Stimulated activated naive CD4-positive, alpha-beta T cell treated with Interleukin-2 at 50 U/mL for 16 hours (primary cell): ENCODE measurements around the gene RNF217.
"Not testable (repeated sequence)": the region's sequence is repeated elsewhere in the genome, so short reads cannot be mapped to it uniquely, and the experiment has no call there.

ENCODE experiments used
- DNase-seq: peaks from one replicate; lab custom pipeline; 2025; lab: John Stamatoyannopoulos, UW

Gene RNF217

GRCh38 chr6:124962639-124963415, 590 bp downstream of the RNF217 start:
- DNase-seq, result no peak

DNA sequence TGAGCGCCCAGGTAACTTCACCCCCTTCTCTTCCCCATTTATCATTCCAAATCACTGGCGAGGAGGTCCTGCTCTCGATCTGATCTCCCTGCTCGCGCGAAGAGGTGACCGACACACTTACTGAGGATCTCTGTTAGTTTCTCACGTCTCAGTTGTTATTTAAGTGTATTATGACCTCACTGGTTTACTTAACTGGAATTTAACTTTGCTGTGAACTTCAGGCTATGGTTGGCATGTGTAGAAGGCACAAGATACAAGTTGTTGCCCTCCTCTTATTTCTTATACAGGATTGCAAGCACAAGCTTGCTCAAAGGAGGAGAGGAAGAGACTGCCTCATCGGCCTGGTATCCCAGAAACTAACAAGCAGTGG, 1.2 kb downstream of the RNF217 start:
- DNase-seq, result no peak

DNA sequence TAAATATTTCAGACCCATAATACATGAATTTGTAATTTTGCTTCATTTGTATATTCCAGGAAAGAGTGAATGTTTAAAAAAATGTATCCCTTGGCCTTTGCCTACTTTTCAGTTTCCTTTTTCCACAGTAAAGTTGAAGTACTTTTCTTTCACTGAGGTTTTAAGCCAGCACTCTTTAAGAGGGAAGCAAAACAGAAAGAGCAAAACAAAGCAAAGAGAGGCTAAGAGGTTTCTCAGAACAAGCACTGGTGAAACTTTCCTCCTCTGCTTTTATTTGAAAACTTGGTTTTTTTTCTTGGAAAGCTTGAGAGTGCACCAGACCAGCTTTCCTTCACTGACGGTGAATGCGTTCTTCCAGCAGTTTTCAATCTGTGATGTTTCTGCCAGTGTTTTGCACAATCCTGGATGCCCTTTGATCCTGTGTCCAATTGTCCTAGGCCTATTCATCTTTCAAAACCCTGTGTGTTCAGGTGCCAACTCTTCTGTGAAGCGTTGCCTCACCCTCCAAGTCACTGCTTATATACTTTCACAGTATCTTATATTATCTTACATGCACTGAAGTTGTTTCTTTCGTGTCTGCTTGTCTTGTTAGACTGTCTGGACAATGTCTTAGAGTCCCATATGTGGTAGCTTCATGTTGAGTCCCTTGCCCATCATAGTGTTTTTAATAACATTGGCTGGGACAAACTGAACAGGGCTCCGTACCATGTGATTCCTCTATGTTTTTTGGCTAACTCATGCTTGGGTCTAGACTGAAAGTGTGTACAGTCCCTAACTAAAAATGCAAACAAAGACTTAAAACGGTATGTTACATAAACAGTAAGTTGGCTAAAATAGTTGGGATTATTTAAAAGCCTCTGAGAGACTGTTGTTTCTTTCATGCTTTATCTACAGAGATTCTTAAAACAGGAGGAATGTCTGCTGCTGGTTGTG, 1.9 kb downstream of the RNF217 start:
- no peak for DNase-seq

DNA sequence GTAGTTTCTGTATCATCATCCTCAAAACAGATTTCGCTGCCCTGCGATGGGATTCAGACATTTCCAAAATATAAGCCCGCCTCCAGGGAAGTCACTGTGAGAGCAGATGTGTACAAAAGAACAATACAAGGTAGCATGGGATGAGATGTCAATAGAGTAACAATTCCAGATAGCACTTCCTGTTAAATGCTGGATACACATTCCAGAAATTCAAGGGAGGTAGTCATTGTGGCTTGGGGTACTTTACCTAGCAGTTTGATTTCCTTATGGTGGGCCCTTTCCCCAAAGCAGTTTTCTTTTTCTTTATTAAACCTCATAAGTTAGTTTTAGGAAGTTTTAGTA, 2.5 kb downstream of the RNF217 start:
- DNase-seq, result no peak

GRCh38 chr6:124965424-124965850, 3.2 kb downstream of the RNF217 start:
- not testable (repeated sequence) for DNase-seq

DNA sequence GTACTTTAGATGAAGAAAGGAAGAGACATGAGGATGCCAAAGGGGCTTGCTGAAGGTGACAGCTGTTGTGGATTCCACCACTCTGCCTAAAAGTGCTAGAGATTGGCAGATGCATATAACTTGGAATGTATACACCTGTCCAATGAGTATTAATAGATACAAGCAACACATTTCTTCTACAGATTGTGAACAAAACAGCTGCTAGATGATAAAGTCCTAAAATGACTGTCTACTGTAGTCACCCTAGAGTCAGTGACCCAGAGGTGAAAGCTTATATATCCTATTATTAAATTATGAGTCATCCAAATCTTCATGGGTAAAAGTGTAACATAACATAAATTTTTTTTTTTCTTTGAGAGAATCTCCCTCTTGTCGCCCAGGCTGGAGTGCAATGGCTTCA, 5.2 kb downstream of the RNF217 start:
- DNase-seq, result no peak

GRCh38 chr6:124968401-124968800, 6.2 kb downstream of the RNF217 start:
- DNase-seq, result no peak

DNA sequence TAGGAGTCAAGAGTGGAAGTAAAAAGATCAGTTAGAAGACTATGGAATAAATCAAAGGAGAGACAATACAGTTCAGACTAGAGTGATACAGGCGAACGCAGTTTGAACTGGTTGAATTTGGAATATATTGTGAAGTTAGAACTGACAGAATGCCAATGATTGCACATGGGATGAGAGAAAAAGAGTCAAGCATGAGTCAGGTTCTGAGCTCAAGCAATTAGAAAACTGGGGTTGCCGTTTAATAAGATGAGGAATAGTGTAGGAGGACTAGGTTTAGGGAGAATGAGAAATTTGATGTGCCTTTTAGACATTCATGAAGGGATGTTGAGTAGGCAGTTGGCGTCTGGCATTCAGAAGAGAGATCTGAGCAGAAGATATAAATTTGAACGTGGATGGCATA, 8.0 kb downstream of the RNF217 start:
- no peak for DNase-seq

DNA sequence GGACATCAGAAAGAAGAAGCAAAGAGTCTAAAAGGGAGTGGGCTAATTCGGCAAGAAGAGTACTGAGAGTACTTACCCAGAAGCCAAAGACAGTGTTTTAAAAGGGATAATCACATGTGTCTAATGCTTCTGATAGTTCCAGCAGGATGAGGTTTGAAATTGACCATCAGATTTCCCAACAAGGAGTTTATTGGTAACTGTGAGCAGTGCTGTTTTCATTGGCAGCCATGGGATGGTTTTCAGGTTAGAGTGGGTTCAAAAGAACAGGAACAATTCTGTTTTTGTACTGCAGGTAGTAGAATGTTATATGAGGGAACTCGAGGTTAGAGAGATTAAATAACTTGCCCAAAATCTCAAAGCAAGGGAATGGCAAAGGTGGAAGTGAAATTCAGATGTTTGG, 8.5 kb downstream of the RNF217 start:
- no peak for DNase-seq

DNA sequence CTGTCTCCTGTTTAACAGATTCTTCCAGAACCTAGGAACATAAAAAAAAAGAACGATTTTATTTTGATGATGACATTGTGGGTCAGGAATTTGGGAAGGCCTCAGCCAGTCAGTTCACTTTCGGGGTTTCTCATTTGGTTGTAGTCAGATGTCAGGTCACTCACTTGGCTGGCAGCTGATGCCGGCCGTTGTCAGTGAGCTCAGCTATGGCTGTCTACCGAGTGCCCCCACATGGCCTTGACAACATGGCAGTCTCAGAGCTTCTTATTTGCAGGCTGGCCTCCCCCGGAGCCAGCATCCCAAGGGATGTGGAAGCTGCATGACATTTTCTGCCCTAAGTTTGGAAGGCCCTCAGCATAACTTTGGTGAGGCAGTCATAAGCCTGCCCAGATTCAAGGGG, 11.5 kb downstream of the RNF217 start:
- no peak for DNase-seq

- DNase-seq, result no peak
Measured at GRCh38 chr6:124974771-124975377, 12.6 kb downstream of the RNF217 start.

- no peak for DNase-seq
Measured at GRCh38 chr6:124977067-124977908, 15.1 kb downstream of the RNF217 start.

GRCh38 chr6:124978451-124979293, 16.4 kb downstream of the RNF217 start:
- no peak for DNase-seq

- DNase-seq, result no peak
Measured at GRCh38 chr6:124979294-124979678, 17.0 kb downstream of the RNF217 start.

GRCh38 chr6:124982669-124983068, 20.4 kb downstream of the RNF217 start:
- DNase-seq, result no peak

DNA sequence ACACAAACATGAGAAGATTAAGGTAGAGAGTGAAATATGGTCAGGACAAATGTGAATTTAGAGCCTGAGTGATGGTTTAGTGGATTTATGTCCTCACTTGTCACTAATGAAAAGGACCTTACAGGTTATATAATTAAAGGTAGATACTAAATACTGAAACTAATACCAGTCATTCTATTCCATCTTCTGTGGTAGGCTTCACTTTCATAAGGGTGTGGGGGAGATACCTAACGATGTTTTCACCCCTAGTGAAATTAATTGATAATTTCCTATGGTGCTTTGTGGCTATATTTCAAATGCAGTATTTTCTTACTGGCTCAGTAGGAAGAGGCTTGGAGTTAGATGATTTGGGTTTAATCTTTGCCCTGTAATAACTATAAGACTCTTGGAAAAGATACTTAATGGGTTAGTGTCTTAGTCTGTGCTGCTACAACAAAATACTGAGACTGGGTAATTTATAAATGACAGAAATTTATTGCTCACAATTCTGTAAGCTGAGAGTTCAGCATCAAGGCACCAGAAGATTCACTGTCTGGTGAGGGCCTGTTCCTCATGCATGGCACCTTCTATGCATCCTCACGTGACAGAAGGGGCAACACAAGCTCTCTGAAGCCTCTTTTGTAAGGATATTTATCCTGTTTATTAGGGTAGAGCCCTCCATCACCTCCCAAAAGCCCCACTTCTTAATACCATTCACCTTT, 21.3 kb downstream of the RNF217 start:
- DNase-seq, result no peak

DNA sequence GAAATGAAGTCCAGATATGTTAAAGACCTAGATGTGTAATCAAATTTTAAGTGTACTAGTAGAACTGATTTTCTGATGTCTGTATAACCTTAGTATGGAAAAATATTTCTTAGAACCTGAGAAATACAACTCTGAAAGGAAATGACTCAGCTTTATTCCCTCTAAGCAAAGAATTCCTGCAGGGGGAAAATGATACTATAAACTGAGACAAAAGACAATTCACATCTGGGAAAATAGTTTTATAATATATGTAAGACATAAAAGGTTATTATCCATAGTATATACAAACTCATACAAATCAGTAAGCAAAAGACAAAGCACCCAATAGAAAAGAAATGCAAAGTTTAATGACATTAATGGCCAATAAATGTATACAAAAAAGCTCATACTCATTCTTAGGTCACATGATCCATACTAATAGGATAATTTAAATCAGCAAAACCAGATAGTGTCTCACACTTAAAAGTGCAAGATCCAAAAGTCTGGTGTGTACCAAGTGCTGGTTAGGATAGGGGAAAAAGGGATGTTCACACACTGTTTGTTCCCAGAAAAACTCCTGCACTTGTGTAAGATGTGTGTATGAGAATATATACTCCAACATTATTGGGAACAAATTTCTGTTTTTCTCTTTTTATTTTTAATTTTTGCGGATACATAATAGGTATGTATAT, 22.6 kb downstream of the RNF217 start:
- no peak for DNase-seq

GRCh38 chr6:124986164-124986563, 23.9 kb downstream of the RNF217 start:
- no peak for DNase-seq

DNA sequence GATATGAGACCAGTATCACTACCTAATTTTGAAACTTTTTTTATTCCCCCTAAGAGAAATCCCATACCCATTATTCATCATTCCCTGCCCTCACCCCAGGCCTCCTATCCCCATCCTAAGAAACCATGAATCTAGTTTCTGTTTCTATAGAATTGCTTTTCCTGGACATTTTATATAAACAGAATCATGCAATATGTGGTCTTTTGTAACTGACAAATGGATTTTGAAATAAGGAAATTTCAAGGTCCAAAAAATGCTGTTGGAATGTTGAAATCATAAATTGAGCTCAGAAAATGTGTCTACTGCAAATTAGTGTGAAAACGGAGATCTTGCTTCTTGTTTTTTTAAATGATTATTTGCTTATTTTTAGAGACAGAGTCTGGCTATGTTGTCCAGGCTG, 25.1 kb downstream of the RNF217 start:
- DNase-seq, result no peak
